Activated CD4-positive, alpha-beta memory T cell treated with anti-CD3 and anti-CD28 coated beads for 36 hours (primary cell): ENCODE data around the gene MRGPRX4. TPM values are rescaled to one million over a fixed set of nuclear protein-coding genes. Genes with fewer than 3 reads are reported as not detected.
A peak's percentile ranks its signal among the peaks of the same experiment; 100 is the strongest.
"Not testable (repeated sequence)": the region's sequence is repeated elsewhere in the genome, so short reads cannot be mapped to it uniquely, and the experiment has no call there.

Experiments used
- CTCF ChIA-PET: fragments of 350-600 bp; sonication (Branson Sonifier 250); formaldehyde crosslinking; loops from one replicate; lab custom pipeline; 2021; ENCODE audit warnings: antibody characterized with exemption, inconsistent platforms; lab: Charles Lee
- POLR2A ChIA-PET: fragments of 350-600 bp; sonication (Branson Sonifier 250); formaldehyde crosslinking; loops from one replicate; lab custom pipeline; 2021; ENCODE audit warnings: antibody characterized with exemption; lab: Charles Lee
- DNase-seq: peaks from one replicate; pipeline ENCODE4 v3.0.0-alpha.2; 2020
- H3K27ac Mint-ChIP-seq: one replicate; pipeline ENCODE4 v1.8.0; 2021; ENCODE audit warnings: mixed read lengths
- H3K27me3 Mint-ChIP-seq: one replicate; pipeline ENCODE4 v1.8.0; 2021; ENCODE audit warnings: mixed read lengths
- H3K36me3 Mint-ChIP-seq: one replicate; pipeline ENCODE4 v1.8.0; 2021; ENCODE audit warnings: mixed read lengths
- H3K4me1 Mint-ChIP-seq: one replicate; pipeline ENCODE4 v1.8.0; 2021; ENCODE audit warnings: low read depth, mixed read lengths
- H3K4me3 Mint-ChIP-seq: one replicate; pipeline ENCODE4 v1.8.0; 2021; ENCODE audit warnings: mild to moderate bottlenecking, mixed read lengths
- H3K9me3 Mint-ChIP-seq: one replicate; pipeline ENCODE4 v1.8.0; 2021; ENCODE audit warnings: mixed read lengths
- intact Hi-C: fragments of 100-400 bp; cut with micrococcal nuclease; formaldehyde crosslinking; loops from one replicate; pipeline ENCODE4 v1.15.1; 2023
- total RNA-seq, 2 experiments: library from RNA; stranded (reverse); gene quantifications; one replicate each; pipeline ENCODE4 v1.2.3, GENCODE V29; 2021

The MRGPRX4 gene
- not detected for total RNA-seq

DNA sequence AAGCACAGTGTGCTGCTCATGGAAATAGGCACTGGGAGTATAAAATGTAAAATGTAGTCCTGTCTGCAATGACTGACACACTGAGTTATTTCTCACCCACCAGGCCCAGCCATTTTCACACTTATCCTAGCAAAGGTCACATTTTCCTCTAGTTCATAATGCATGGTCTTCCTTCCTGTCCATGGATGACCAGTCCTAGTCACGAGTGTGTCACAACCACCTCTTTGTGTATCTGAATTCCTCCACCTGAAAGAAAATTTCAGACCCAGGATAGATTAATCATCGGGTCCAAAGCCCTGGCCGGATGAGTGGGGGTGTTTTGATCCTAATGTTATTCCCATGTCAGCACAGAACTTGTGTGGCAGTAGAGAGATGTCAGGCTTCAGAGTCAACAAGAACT lies at the start of gene MRGPRX4:
TSS of gene MRGPRX4 (plus strand) at position 172 of the 400 bp plus-strand sequence. CDS start 420 bp downstream, outside the sequence.
- intact Hi-C loops: no loop called here
- no peak within 1 kb of the TSS for H3K4me3 Mint-ChIP-seq
- no peak for DNase-seq
- ChIA-PET CTCF (no interaction called here), POLR2A (no interaction called here)
- H3K4me1 Mint-ChIP-seq: no peaks in the 10 kb centered on the region
- no peaks in the 10 kb centered on the region for H3K36me3 Mint-ChIP-seq
- no peak within 1 kb of the TSS for H3K27ac Mint-ChIP-seq
- H3K27me3 Mint-ChIP-seq: peaks cover 22% of the 10 kb centered on the region
- no peaks in the 10 kb centered on the region for H3K9me3 Mint-ChIP-seq

DNA sequence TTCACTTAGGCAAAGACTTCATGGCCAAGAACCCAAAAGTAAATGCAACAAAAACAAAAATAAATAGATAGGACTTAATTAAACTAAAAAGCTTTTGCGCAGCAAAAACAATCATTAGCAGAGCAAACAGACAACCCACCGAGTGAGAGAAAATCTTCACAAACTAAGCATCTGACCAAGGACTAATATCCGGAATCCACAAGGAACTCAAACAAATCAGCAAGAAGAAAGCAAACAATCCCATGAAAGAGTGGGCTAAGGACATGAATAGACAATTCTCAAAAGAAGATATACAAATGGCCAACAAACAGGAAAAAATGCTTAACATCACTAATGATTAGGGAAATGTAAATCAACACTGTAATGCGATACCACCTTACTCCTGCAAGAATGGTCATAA lies 41.5 kb upstream of the MRGPRX4 start:
- H3K9me3 Mint-ChIP-seq, H3K4me1 Mint-ChIP-seq, intact Hi-C loops, H3K36me3 Mint-ChIP-seq, H3K4me3 Mint-ChIP-seq, CTCF ChIA-PET, DNase-seq, H3K27ac Mint-ChIP-seq, POLR2A ChIA-PET: not testable (repeated sequence)
- peaks cover 24% of the 10 kb centered on the region for H3K27me3 Mint-ChIP-seq

DNA sequence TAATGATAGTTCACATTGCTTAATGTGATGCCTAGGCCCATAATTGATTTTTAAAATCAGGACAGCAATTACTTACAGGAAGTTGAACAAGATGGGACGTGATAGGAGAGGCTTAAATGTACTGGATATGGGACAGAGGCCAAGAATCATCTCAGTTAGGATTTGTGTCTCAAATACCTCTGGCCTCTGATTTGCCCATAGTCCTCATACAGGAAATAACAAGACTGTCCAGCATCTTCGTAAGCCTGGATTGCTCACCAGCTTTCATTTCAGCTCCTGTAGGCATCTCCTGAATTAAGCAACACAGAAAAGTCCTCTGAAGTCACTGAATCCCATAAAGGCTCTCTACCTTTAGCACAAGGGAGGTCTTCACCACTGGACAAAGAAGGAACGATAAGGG lies 40.3 kb upstream of the MRGPRX4 start, which contains the start of gene MRGPRX3:
TSS of gene MRGPRX3 (plus strand) at position 231 of the 400 bp plus-strand sequence. CDS start 4,632 bp downstream, outside the sequence.
- intact Hi-C loops: no loop called here
- ChIA-PET CTCF (no interaction called here), POLR2A (no interaction called here)
- Mint-ChIP-seq H3K27ac (no peak within 1 kb of the TSS), H3K4me1 (no peaks in the 10 kb centered on the region), H3K4me3 (no peak within 1 kb of the TSS), H3K27me3 (peaks cover 20% of the 10 kb centered on the region), H3K36me3 (no peaks in the 10 kb centered on the region), H3K9me3 (no peaks in the 10 kb centered on the region)
- DNase-seq: no peak

- no peak for DNase-seq
- intact Hi-C loops: no loop called here
- no peaks in the 10 kb centered on the region for H3K9me3 Mint-ChIP-seq
- POLR2A ChIA-PET: interaction anchor here (0.7 kb wide), 1 partner anchor 383 kb away, joined by 5 read pairs; no protein-coding TSS in a partner anchor
- H3K36me3 Mint-ChIP-seq: no peaks in the 10 kb centered on the region
- no peaks in the 10 kb centered on the region for H3K4me1 Mint-ChIP-seq
- no peak overlapping the region for H3K4me3 Mint-ChIP-seq
- H3K27ac Mint-ChIP-seq: no peak overlapping the region
- CTCF ChIA-PET: no interaction called here
- peaks cover 7% of the 10 kb centered on the region for H3K27me3 Mint-ChIP-seq
These were observed 37.3 kb upstream of the MRGPRX4 start for GRCh38 chr11:18135308-18135707.

GRCh38 chr11:18137186-18137800 lies 35.3 kb upstream of the MRGPRX4 start:
- H3K36me3 Mint-ChIP-seq: no peaks in the 10 kb centered on the region
- POLR2A ChIA-PET: no interaction called here

GRCh38 chr11:18140145-18140544 lies 32.5 kb upstream of the MRGPRX4 start:
- POLR2A ChIA-PET: no interaction called here
- CTCF ChIA-PET: no interaction called here
- H3K27ac Mint-ChIP-seq: no peak overlapping the region
- DNase-seq: no peak
- H3K4me3 Mint-ChIP-seq: no peak overlapping the region
- no peaks in the 10 kb centered on the region for H3K9me3 Mint-ChIP-seq
- peaks cover 23% of the 10 kb centered on the region for H3K27me3 Mint-ChIP-seq
- H3K4me1 Mint-ChIP-seq: no peaks in the 10 kb centered on the region
- H3K36me3 Mint-ChIP-seq: no peaks in the 10 kb centered on the region
- intact Hi-C loops: no loop called here

More at GRCh38 chr11:18137186-18137800, 35.3 kb upstream of the MRGPRX4 start:
- Mint-ChIP-seq H3K9me3 (no peaks in the 10 kb centered on the region), H3K4me1 (no peaks in the 10 kb centered on the region), H3K27ac (no peak overlapping the region), H3K27me3 (peaks cover 13% of the 10 kb centered on the region), H3K4me3 (no peak overlapping the region)
- CTCF ChIA-PET: no interaction called here
- intact Hi-C loops: no loop called here
- no peak for DNase-seq

- Mint-ChIP-seq H3K9me3 (no peaks in the 10 kb centered on the region), H3K4me1 (peaks cover 6% of the 10 kb centered on the region), H3K4me3 (no peak overlapping the region), H3K27me3 (peaks cover 33% of the 10 kb centered on the region), H3K36me3 (no peaks in the 10 kb centered on the region), H3K27ac (no peak overlapping the region)
- DNase-seq: no peak
- ChIA-PET POLR2A (no interaction called here), CTCF (interaction anchor here (0.6 kb wide), 1 partner anchor 214 kb away, joined by 3 read pairs; no protein-coding TSS in a partner anchor)
- intact Hi-C loops: no loop called here
These were observed 28.4 kb upstream of the MRGPRX4 start for GRCh38 chr11:18144243-18144642.

- ChIA-PET POLR2A (no interaction called here), CTCF (interaction anchor here (0.6 to 1.7 kb wide), 3 partner anchors 11 to 213 kb away, joined by 3 to 5 read pairs (median 4); no protein-coding TSS in a partner anchor)
- H3K36me3 Mint-ChIP-seq: no peaks in the 10 kb centered on the region
These were observed 27.6 kb upstream of the MRGPRX4 start for GRCh38 chr11:18145025-18145424.

GRCh38 chr11:18145837-18146236 lies 26.8 kb upstream of the MRGPRX4 start:
- intact Hi-C loops: no loop called here
- Mint-ChIP-seq H3K36me3 (no peaks in the 10 kb centered on the region), H3K4me1 (peaks cover 6% of the 10 kb centered on the region), H3K27ac (no peak overlapping the region), H3K9me3 (no peaks in the 10 kb centered on the region), H3K27me3 (peaks cover 31% of the 10 kb centered on the region), H3K4me3 (no peak overlapping the region)
- no peak for DNase-seq
- CTCF ChIA-PET: interaction anchor here (1.1 to 1.7 kb wide), 2 partner anchors 10 to 98 kb away, joined by 4 to 5 read pairs; no protein-coding TSS in a partner anchor
- POLR2A ChIA-PET: no interaction called here

More at GRCh38 chr11:18145025-18145424, 27.6 kb upstream of the MRGPRX4 start:
- peaks cover 33% of the 10 kb centered on the region for H3K27me3 Mint-ChIP-seq
- no peak overlapping the region for H3K27ac Mint-ChIP-seq
- H3K9me3 Mint-ChIP-seq: no peaks in the 10 kb centered on the region
- H3K4me1 Mint-ChIP-seq: peaks cover 6% of the 10 kb centered on the region
- no peak overlapping the region for H3K4me3 Mint-ChIP-seq
- intact Hi-C loops: no loop called here
- no peak for DNase-seq

- CTCF ChIA-PET: no interaction called here
These were observed 21.1 kb upstream of the MRGPRX4 start for GRCh38 chr11:18151581-18151980.

GRCh38 chr11:18168372-18168771 lies 4.3 kb upstream of the MRGPRX4 start:
- H3K27me3 Mint-ChIP-seq: peaks cover 10% of the 10 kb centered on the region
- no peak overlapping the region for H3K4me3 Mint-ChIP-seq
- intact Hi-C loops: no loop called here
- POLR2A ChIA-PET: no interaction called here
- no peaks in the 10 kb centered on the region for H3K36me3 Mint-ChIP-seq
- H3K27ac Mint-ChIP-seq: no peak overlapping the region
- no peaks in the 10 kb centered on the region for H3K4me1 Mint-ChIP-seq
- DNase-seq: no peak
- H3K9me3 Mint-ChIP-seq: peaks cover 5% of the 10 kb centered on the region
- CTCF ChIA-PET: no interaction called here

More at GRCh38 chr11:18151581-18151980, 21.1 kb upstream of the MRGPRX4 start:
- H3K9me3 Mint-ChIP-seq: no peaks in the 10 kb centered on the region
- H3K4me3 Mint-ChIP-seq: no peak overlapping the region
- intact Hi-C loops: no loop called here
- POLR2A ChIA-PET: no interaction called here
- H3K36me3 Mint-ChIP-seq: no peaks in the 10 kb centered on the region
- no peak for DNase-seq
- no peak overlapping the region for H3K27ac Mint-ChIP-seq
- H3K4me1 Mint-ChIP-seq: no peaks in the 10 kb centered on the region
- H3K27me3 Mint-ChIP-seq: peaks cover 22% of the 10 kb centered on the region

- Mint-ChIP-seq H3K36me3 (no peaks in the 10 kb centered on the region), H3K4me3 (no peak overlapping the region), H3K27me3 (peaks cover 19% of the 10 kb centered on the region), H3K4me1 (no peaks in the 10 kb centered on the region), H3K27ac (no peak overlapping the region), H3K9me3 (peaks cover 2% of the 10 kb centered on the region)
- peak; percentile 35 for DNase-seq
- ChIA-PET POLR2A (no interaction called here), CTCF (interaction anchor here (0.8 to 1.4 kb wide), 3 partner anchors 56 to 643 kb away, joined by 3 to 5 read pairs (median 3); no protein-coding TSS in a partner anchor)
- intact Hi-C loops: loop anchor here (1.0 kb wide), 1 partner anchor 593 kb away; no protein-coding TSS in a partner anchor
These were observed 1.1 kb upstream of the MRGPRX4 start for GRCh38 chr11:18171377-18172000.
